ENCODE measurements around the gene DNASE1. TPM values are rescaled to one million over a fixed set of nuclear protein-coding genes. Genes with fewer than 3 reads are reported as not detected.

Gene DNASE1
- total and polyA plus RNA-seq, 11 donors, result 3.2 to 10.2 (median 6.0) TPM

GRCh38 chr16:3623642-3624041 is 30.8 kb upstream of the DNASE1 start:
- Histone ChIP-seq H3K36me3 (peaks cover 0 to 7% (median 0%) of the 10 kb centered on the region in 9 donors), H3K4me1 (peaks cover 0 to 21% (median 0%) of the 10 kb centered on the region in 12 donors), H3K9me3 (no peaks in the 10 kb centered on the region), H3K4me3 (no peak overlapping the region), H3K27ac (no peak overlapping the region), H3K27me3 (no peaks in the 10 kb centered on the region)
- ATAC-seq (no peak), DNase-seq (no peak)
- TF ChIP-seq POLR2A (IDR thresholded peaks at IDR 0.05) (no peak), CTCF (IDR thresholded peaks at IDR 0.05) (no peak)
- WGBS, 4 donors, result 92 to 98% (median 96%) methylated on average over 3 of the region's 3 CpGs
- intact Hi-C loops (cut with DNase I), result loop anchor here in 1 of 10 donors (10.0 kb wide), 1 partner anchor 99 kb away; no protein-coding TSS in a partner anchor

GRCh38 chr16:3625331-3625730 is 29.2 kb upstream of the DNASE1 start:
- intact Hi-C loops (cut with DNase I), result loop anchor here in 1 of 10 donors (10.0 kb wide), 1 partner anchor 101 kb away; no protein-coding TSS in a partner anchor
- 91 to 95% (median 93%) methylated on average over 5 of the region's 5 CpGs for WGBS, 4 donors
- H3K9me3 ChIP-seq, result no peaks in the 10 kb centered on the region
- TF ChIP-seq POLR2A (IDR thresholded peaks at IDR 0.05), result no peak
- TF ChIP-seq CTCF (IDR thresholded peaks at IDR 0.05), result no peak
- no peak for ATAC-seq
- DNase-seq, result no peak
- no peak overlapping the region for H3K4me3 ChIP-seq
- H3K27me3 ChIP-seq, result no peaks in the 10 kb centered on the region
- H3K36me3 ChIP-seq, result peaks cover 0 to 4% (median 0%) of the 10 kb centered on the region in 9 donors
- H3K27ac ChIP-seq, result no peak overlapping the region
- peaks cover 0 to 21% (median 0%) of the 10 kb centered on the region in 12 donors for H3K4me1 ChIP-seq

- Histone ChIP-seq H3K4me3 (no peak overlapping the region), H3K36me3 (no peaks in the 10 kb centered on the region), H3K4me1 (peaks cover 0 to 21% (median 0%) of the 10 kb centered on the region in 12 donors), H3K27ac (peak overlapping the region in 1 of 12 donors; percentile 17), H3K9me3 (no peaks in the 10 kb centered on the region), H3K27me3 (no peaks in the 10 kb centered on the region)
- DNase-seq, result no peak
- TF ChIP-seq POLR2A (IDR thresholded peaks at IDR 0.05), result no peak
- TF ChIP-seq CTCF (IDR thresholded peaks at IDR 0.05), result no peak
- no peak for ATAC-seq
- WGBS, 4 donors, result 84 to 88% (median 87%) methylated on average over 4 of the region's 4 CpGs
- intact Hi-C loops (cut with DNase I), result loop anchor here in 1 of 10 donors (10.0 kb wide), 1 partner anchor 101 kb away; no protein-coding TSS in a partner anchor
These were observed 28.4 kb upstream of the DNASE1 start for GRCh38 chr16:3625911-3626732.

GRCh38 chr16:3637371-3637923 is 17.0 kb upstream of the DNASE1 start:
- no peaks in the 10 kb centered on the region for H3K27me3 ChIP-seq
- intact Hi-C loops (cut with DNase I), result no loop called here
- peaks cover 0 to 11% (median 0%) of the 10 kb centered on the region in 12 donors for H3K4me1 ChIP-seq
- H3K9me3 ChIP-seq, result no peaks in the 10 kb centered on the region
- DNase-seq (no peak), ATAC-seq (no peak)
- WGBS, 4 donors, result 66 to 79% (median 71%) methylated on average over 3 of the region's 3 CpGs
- peaks cover 0 to 20% (median 0%) of the 10 kb centered on the region in 9 donors for H3K36me3 ChIP-seq
- no peak overlapping the region for H3K4me3 ChIP-seq
- peak overlapping the region in 1 of 12 donors; percentile 49 for H3K27ac ChIP-seq
- TF ChIP-seq POLR2A (IDR thresholded peaks at IDR 0.05), result no peak
- no peak for TF ChIP-seq CTCF (IDR thresholded peaks at IDR 0.05)
